GM12891 (cell line): ENCODE data around the gene TSPAN18.

Source experiments
- PAX5 ChIP-seq: IDR thresholded peaks from 2 replicates; pipeline ENCODE4 v1.6.1; 2011; ENCODE audit warnings: low read length, moderate library complexity, mild to moderate bottlenecking; ENCODE audit not compliant: insufficient read depth, severe bottlenecking
- POLR2A ChIP-seq: IDR thresholded peaks from 2 replicates; pipeline ENCODE4 v1.6.1; 2011; ENCODE audit warnings: low read depth, low read length, control low read depth
- POLR2AphosphoS5 ChIP-seq: IDR thresholded peaks from 2 replicates; pipeline ENCODE4 v1.6.1; 2011; ENCODE audit warnings: low read depth, low read length, control low read depth
- POU2F2 ChIP-seq: IDR thresholded peaks from 2 replicates; pipeline ENCODE4 v1.6.1; 2011; ENCODE audit warnings: low read depth, mild to moderate bottlenecking, control low read depth, low read length, moderate library complexity
- SPI1 ChIP-seq: IDR thresholded peaks from 2 replicates; pipeline ENCODE4 v1.6.1; 2011; ENCODE audit warnings: low read depth, low read length, control low read depth
- TAF1 ChIP-seq: IDR thresholded peaks from 2 replicates; pipeline ENCODE4 v1.6.1; 2011; ENCODE audit warnings: low read depth, low read length, control low read depth

DNA sequence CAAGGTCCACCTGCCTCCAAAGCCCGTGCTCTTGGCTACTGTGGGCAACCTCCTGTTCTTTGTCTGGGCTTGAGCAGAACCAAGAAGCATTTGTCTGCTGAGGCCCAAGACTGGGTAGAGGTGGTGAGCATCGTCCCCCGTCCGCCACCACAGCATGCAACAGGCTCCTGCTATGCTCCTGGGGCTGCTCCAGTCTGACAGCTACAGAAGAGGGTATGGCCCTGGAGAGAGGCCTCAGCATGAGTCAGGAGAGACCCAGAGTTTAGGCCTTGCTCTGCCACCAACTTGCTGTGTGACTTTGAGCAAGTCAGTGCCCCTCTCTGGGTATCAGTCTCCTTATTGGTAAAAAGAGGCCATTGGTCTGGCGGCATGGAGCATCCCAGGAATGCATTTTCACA, 132.8 kb downstream of the TSPAN18 start:
- TF ChIP-seq POLR2A (no peak), POLR2AphosphoS5 (no peak), TAF1 (no peak), POU2F2 (no peak), SPI1 (no peak), PAX5 (no peak)
